ENCODE measurements around the gene NT5C3B. TPM values are rescaled to one million over a fixed set of nuclear protein-coding genes. Genes with fewer than 3 reads are reported as not detected.
A peak's percentile ranks its signal among the peaks of the same experiment; 100 is the strongest.
"Not testable (repeated sequence)": the region's sequence is repeated elsewhere in the genome, so short reads cannot be mapped to it uniquely, and the experiment has no call there.

NT5C3B gene
- total and polyA plus RNA-seq, 4 donors = 74.0 to 151 (median 106) TPM

DNA sequence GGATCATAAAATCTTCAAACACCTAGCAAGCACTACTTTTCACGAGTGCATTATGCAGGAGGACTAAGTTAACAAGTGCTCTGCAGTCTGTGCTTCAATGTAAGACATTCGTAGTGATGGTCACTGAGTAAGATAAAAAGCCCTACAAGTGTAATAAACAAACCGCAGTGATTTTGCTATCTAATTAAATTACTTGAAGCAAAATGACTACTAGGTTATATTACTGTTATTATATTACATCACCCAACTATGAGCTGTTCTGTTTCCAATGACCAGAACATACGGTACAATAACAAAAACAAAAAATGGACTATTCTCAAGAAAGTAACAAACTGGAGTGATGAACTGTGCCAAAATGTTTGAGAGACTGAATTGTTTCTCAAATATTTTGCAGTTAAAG is 12.8 kb upstream of the NT5C3B start:
- Histone ChIP-seq H3K27ac (ENCODE audit: low read depth, low read length) (no peak overlapping the region), H3K9me3 (ENCODE audit: control insufficient read depth, insufficient read depth, low read length) (no peaks in the 10 kb centered on the region), H3K4me3 (ENCODE audit: low read depth, low read length) (no peak overlapping the region), H3K27me3 (ENCODE audit: control insufficient read depth, insufficient read depth, low read length) (no peaks in the 10 kb centered on the region), H3K4me1 (ENCODE audit: control insufficient read depth, insufficient read depth, low read length) (no peaks in the 10 kb centered on the region), H3K36me3 (ENCODE audit: control insufficient read depth, insufficient read depth, low read length) (peaks cover 7% of the 10 kb centered on the region)
- DNase-seq (ENCODE audit: low read depth in 4 of 6, low spot score in 6 of 6) = no peak
- no CpG with 5 or more reads among the region's 4 CpGs for WGBS (ENCODE audit: insufficient coverage)

DNA sequence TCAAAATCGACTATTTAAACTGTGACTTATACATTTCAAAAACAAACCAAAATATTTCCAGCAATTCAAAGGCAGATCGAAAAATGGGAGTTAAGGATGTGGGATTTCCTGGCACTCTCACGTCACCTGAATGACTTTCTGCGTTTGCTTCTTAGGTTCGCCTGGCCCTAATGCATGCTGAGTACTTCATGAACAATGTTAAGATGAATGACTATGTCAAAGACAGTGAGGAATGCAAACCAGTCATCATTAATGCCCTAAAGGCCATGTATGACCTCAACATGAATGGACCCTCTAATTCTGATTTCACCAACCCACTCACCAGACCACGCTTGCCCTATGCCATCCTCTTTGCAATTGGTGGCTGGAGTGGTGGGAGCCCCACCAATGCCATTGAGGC is 8.9 kb upstream of the NT5C3B start:
- Histone ChIP-seq H3K27ac (ENCODE audit: low read depth, low read length) (no peak overlapping the region), H3K27me3 (ENCODE audit: control insufficient read depth, insufficient read depth, low read length) (no peaks in the 10 kb centered on the region), H3K4me3 (ENCODE audit: low read depth, low read length) (no peak overlapping the region), H3K9me3 (ENCODE audit: control insufficient read depth, insufficient read depth, low read length) (no peaks in the 10 kb centered on the region), H3K36me3 (ENCODE audit: control insufficient read depth, insufficient read depth, low read length) (no peaks in the 10 kb centered on the region), H3K4me1 (ENCODE audit: control insufficient read depth, insufficient read depth, low read length) (no peaks in the 10 kb centered on the region)
- no CpG with 5 or more reads among the region's 6 CpGs for WGBS (ENCODE audit: insufficient coverage)
- no peak for DNase-seq (ENCODE audit: low read depth in 4 of 6, low spot score in 6 of 6)

DNA sequence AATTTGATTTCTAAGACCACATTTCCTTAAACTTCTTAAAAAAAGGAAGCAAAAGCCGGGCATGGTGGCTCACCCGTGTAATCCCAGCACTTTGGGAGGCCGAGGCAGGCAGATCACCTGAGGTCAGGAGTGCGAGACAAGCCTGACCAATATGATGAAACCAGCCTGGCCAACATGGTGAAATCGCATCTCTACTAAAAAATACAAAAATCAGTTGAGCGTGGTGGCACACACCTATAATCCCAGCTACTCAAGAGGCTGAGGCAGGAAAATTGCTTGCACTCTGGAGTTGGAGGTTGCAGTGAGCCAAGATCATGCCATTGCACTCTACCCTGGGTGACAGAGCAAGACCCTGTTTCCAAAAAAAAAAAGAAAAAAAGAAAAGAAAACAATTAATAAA is 4.7 kb upstream of the NT5C3B start:
- H3K36me3 ChIP-seq (ENCODE audit: control insufficient read depth, insufficient read depth, low read length); H3K27me3 ChIP-seq (ENCODE audit: control insufficient read depth, insufficient read depth, low read length); H3K27ac ChIP-seq (ENCODE audit: low read depth, low read length); DNase-seq (ENCODE audit: low read depth in 4 of 6, low spot score in 6 of 6); H3K4me3 ChIP-seq (ENCODE audit: low read depth, low read length); H3K4me1 ChIP-seq (ENCODE audit: control insufficient read depth, insufficient read depth, low read length); H3K9me3 ChIP-seq (ENCODE audit: control insufficient read depth, insufficient read depth, low read length): not testable (repeated sequence)
- WGBS (ENCODE audit: insufficient coverage) = 88% methylated on average over 5 of the region's 6 CpGs

DNA sequence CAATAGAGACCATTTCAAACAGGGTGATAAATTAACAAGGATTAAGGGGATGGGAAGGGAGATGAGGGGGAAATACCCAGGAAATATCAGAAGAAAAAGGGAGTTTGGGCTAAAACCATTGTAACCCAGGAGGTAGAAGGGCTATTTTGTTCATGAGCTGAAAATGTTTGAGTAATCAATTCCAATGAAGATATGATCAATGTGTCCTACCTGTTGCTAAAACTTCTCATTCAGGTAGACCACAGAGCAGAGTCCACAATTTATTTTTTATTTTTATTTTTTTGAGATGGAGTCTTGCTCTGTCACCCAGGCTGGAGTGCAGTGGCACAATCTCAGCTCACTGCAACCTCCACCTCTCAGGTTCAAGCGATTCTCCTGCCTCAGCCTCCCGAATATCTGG is 3.4 kb upstream of the NT5C3B start:
- WGBS (ENCODE audit: insufficient coverage) = no CpG with 5 or more reads among the region's 2 CpGs
- not testable (repeated sequence) for H3K4me3 ChIP-seq (ENCODE audit: low read depth, low read length); H3K27me3 ChIP-seq (ENCODE audit: control insufficient read depth, insufficient read depth, low read length); H3K27ac ChIP-seq (ENCODE audit: low read depth, low read length); H3K36me3 ChIP-seq (ENCODE audit: control insufficient read depth, insufficient read depth, low read length); DNase-seq (ENCODE audit: low read depth in 4 of 6, low spot score in 6 of 6); H3K9me3 ChIP-seq (ENCODE audit: control insufficient read depth, insufficient read depth, low read length)
- H3K4me1 ChIP-seq (ENCODE audit: control insufficient read depth, insufficient read depth, low read length) = peaks cover 12% of the 10 kb centered on the region

DNA sequence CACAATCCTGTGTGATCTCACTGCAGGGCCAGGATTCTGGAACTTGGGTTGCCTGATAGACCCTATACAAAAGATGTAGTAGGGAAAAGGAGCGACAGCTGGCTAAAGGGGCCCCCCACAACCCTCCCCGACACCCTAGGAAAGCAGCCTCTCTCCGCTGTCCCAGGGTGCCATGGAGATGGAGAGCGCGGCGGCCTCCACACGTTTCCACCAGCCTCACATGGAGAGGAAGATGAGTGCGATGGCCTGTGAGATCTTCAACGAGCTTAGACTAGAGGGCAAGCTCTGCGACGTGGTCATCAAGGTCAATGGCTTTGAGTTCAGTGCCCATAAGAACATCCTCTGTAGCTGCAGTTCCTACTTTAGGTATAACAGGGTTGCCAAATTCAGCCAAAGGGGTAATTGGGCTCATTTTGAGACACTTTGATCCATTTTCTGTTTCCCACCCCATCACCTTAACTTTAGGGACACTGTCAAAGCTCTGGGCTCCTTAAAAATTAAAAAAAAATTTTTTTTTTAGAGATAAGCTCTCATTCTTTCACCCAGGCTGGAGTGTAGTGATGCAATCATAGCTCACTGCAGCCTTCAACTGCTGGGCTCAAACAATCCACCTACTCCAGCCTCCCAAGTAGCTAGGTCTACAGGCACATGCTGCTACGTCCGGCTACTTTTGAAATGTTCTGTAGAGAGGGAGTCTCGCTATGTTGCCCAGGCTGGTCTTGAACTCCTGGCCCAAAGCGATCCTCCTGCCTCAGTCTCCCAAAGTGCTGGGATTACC is 1.9 kb upstream of the NT5C3B start, which contains the start of gene KLHL10:
KLHL10 (plus strand) TSS at position 65 of the 778 bp plus-strand sequence; CDS start at position 173, 108 bp downstream.
- H3K4me3 ChIP-seq (ENCODE audit: low read depth, low read length) = no peak within 1 kb of the TSS

DNA sequence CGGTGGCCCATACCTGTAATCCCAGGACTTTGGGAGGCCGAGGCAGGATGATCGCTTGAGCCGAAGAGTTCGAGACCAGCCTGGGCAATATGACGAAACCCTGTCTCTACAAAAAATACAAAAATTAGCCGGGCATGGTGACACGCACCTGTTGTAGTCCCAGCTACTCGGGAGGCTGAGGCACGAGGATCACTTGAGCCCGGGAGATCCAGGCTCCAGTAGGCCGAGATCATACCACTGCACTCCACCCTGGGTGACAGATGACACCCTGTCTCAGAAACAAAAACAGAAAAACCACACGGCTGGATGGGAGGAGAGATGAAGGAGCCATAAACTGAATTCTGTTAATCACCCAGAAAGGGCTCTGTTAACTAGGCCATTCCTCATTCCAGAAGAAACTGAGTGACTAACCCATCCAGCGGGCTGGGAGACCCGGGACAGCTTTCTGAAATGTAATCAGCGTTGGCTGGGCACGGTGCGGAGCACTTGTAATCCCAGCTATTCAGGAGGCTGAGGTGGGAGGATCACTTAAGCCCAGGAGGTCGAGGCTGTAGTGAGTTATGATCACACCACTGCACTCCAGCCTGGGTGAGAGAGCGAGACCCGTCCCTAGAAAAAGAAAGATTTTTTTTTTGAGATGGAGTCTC is 641 bp upstream of the NT5C3B start:
- Histone ChIP-seq H3K4me3 (ENCODE audit: low read depth, low read length) (peak overlapping the region; percentile 80), H3K36me3 (ENCODE audit: control insufficient read depth, insufficient read depth, low read length) (peaks cover 12% of the 10 kb centered on the region), H3K4me1 (ENCODE audit: control insufficient read depth, insufficient read depth, low read length) (peaks cover 12% of the 10 kb centered on the region), H3K27me3 (ENCODE audit: control insufficient read depth, insufficient read depth, low read length) (no peaks in the 10 kb centered on the region), H3K27ac (ENCODE audit: low read depth, low read length) (no peak overlapping the region), H3K9me3 (ENCODE audit: control insufficient read depth, insufficient read depth, low read length) (no peaks in the 10 kb centered on the region)
- no peak for DNase-seq (ENCODE audit: low read depth in 4 of 6, low spot score in 6 of 6)
- WGBS (ENCODE audit: insufficient coverage) = 63% methylated on average over 16 of the region's 21 CpGs

More for the DNA sequence above, 1.9 kb upstream of the NT5C3B start, which contains the start of gene KLHL10:
- H3K27me3 ChIP-seq (ENCODE audit: control insufficient read depth, insufficient read depth, low read length) = no peaks in the 10 kb centered on the region
- H3K9me3 ChIP-seq (ENCODE audit: control insufficient read depth, insufficient read depth, low read length) = no peaks in the 10 kb centered on the region
- WGBS (ENCODE audit: insufficient coverage) = 92% methylated on average over 9 of the region's 15 CpGs
- peaks cover 3% of the 10 kb centered on the region for H3K36me3 ChIP-seq (ENCODE audit: control insufficient read depth, insufficient read depth, low read length)
- DNase-seq (ENCODE audit: low read depth in 4 of 6, low spot score in 6 of 6) = no peak
- peaks cover 12% of the 10 kb centered on the region for H3K4me1 ChIP-seq (ENCODE audit: control insufficient read depth, insufficient read depth, low read length)
- H3K27ac ChIP-seq (ENCODE audit: low read depth, low read length) = no peak within 1 kb of the TSS

DNA sequence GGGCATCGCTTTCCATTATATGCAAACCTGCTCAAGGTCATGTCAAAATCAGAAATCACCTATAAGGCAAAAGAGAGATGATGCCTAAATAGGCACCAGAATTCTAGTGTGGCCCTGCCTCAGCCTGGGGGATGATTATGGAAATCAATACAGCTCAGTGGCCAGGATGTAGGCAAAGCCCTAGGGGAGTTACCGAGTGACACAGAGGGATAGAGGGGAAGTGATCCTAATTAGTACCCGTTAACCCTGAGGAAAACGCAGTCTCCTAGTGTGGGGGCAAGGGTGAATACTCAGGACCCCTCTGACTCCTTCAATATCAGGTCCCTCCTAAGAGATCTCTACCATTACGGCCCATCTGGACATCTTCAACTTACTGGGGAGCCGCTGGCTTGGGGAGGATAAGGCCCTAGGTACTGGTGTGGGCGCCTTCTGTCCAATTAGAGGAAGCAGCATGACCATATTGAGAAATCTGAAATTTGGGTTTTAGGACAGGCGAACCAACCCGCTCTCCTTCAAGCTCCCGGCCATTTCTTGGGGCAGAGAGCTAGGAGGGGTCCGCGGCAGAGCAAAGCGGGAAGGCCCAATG is 725 bp downstream of the NT5C3B start:
- 1% methylated on average over 7 of the region's 13 CpGs for WGBS (ENCODE audit: insufficient coverage)
- no peak for DNase-seq (ENCODE audit: low read depth in 4 of 6, low spot score in 6 of 6)
- Histone ChIP-seq H3K27me3 (ENCODE audit: control insufficient read depth, insufficient read depth, low read length) (no peaks in the 10 kb centered on the region), H3K9me3 (ENCODE audit: control insufficient read depth, insufficient read depth, low read length) (no peaks in the 10 kb centered on the region), H3K36me3 (ENCODE audit: control insufficient read depth, insufficient read depth, low read length) (peaks cover 26% of the 10 kb centered on the region), H3K27ac (ENCODE audit: low read depth, low read length) (peak overlapping the region; percentile 33), H3K4me3 (ENCODE audit: low read depth, low read length) (peak overlapping the region; percentile 80), H3K4me1 (ENCODE audit: control insufficient read depth, insufficient read depth, low read length) (peaks cover 12% of the 10 kb centered on the region)

DNA sequence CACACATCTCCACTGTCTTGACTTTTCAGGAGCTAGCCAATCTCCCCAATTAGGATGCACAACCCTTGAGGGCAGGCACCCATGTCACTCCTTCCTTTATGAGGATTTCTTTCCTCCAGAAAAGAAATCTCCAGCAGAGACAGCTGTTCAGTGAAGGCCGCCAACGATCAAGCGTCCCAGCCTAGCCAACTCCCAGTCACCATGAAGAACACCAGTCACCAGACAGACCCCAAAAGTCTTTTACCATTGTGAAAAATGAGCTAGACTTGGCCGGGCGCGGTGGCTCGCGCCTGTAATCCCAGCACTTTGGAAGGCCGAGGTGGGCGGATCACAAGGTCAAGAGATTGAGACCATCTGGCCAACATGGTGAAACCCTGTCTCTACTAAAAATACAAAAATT is 6.1 kb downstream of the NT5C3B start:
- WGBS (ENCODE audit: insufficient coverage) = 81% methylated on average over 9 of the region's 10 CpGs
- H3K9me3 ChIP-seq (ENCODE audit: control insufficient read depth, insufficient read depth, low read length); H3K4me3 ChIP-seq (ENCODE audit: low read depth, low read length); H3K27me3 ChIP-seq (ENCODE audit: control insufficient read depth, insufficient read depth, low read length); H3K4me1 ChIP-seq (ENCODE audit: control insufficient read depth, insufficient read depth, low read length); H3K27ac ChIP-seq (ENCODE audit: low read depth, low read length); DNase-seq (ENCODE audit: low read depth in 4 of 6, low spot score in 6 of 6): not testable (repeated sequence)
- peaks cover 64% of the 10 kb centered on the region for H3K36me3 ChIP-seq (ENCODE audit: control insufficient read depth, insufficient read depth, low read length)

DNA sequence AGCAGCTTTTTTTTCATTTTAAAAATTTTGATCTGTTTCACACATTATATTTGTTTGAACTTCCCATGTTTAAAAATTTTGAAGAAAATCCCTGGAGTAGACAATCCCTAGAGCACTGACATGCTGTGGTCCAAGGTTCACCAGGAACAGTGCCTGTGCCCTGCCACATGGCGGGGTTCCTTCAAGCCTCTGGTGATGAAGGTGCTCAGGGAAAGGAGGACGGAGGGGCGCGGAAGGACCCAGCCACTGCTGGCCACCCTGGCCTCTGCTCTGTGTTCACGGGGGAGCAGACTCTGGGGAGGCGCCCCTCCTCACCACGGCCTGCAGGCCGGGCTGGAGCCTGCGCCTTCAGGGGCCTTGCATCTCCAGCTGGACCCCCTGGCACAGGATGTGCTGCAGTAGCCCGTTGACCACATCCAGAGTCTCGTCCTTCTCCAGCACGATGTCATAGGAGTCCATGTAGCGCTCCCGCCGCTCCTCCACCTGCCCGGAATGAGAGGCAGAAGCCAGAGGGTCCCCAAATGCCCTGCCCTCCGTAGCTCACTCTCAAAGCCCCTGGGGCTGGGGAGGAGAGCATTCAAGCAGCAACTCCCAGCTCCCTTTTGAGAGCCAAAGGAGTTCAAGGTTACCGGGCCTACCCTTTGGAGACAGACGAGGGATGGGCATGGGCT is 10.7 kb downstream of the NT5C3B start:
- no peaks in the 10 kb centered on the region for H3K27me3 ChIP-seq (ENCODE audit: control insufficient read depth, insufficient read depth, low read length)
- H3K36me3 ChIP-seq (ENCODE audit: control insufficient read depth, insufficient read depth, low read length) = peaks cover 55% of the 10 kb centered on the region
- H3K9me3 ChIP-seq (ENCODE audit: control insufficient read depth, insufficient read depth, low read length) = no peaks in the 10 kb centered on the region
- no peak overlapping the region for H3K27ac ChIP-seq (ENCODE audit: low read depth, low read length)
- no peak for DNase-seq (ENCODE audit: low read depth in 4 of 6, low spot score in 6 of 6)
- H3K4me3 ChIP-seq (ENCODE audit: low read depth, low read length) = no peak overlapping the region
- WGBS (ENCODE audit: insufficient coverage) = 91% methylated on average over 17 of the region's 19 CpGs
- H3K4me1 ChIP-seq (ENCODE audit: control insufficient read depth, insufficient read depth, low read length) = no peaks in the 10 kb centered on the region
